IPS-NIHi7 (cell line): Measurements from ENCODE around the gene MUC6.

Experiments used
- DNase-seq: peaks from one replicate; pipeline ENCODE4 v3.0.0; 2012; ENCODE audit warnings: mixed read lengths; ENCODE audit errors: extremely low spot score

The MUC6 gene

DNA sequence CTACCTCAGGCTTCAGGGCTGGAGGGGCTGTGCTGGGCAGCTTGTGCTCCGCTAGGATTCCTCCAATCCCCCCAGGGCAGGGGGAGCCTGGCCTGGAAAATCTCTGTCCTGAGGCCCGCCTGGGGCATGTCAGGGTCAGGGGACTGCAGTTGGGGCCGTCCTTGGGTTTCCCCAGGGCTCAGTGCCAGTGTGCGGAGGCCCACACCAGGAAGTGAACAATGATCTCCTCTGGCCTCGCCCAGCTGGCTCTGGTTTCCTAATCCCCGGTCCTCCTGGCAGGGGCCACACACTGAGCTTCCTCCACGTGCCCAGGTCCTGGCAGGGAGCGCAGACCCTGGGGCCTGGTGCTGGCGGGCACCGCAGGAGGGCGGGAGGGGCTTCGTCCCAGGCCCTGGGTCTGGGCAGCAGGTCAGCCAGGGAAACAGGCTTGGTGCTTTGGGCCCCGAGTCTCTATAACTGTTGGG lies 36.8 kb upstream of the MUC6 start:
- DNase-seq: no peak

GRCh38 chr11:1072821-1073231 lies 36.3 kb upstream of the MUC6 start:
- no peak for DNase-seq

GRCh38 chr11:1072116-1072820 lies 35.8 kb upstream of the MUC6 start:
- DNase-seq: no peak

DNA sequence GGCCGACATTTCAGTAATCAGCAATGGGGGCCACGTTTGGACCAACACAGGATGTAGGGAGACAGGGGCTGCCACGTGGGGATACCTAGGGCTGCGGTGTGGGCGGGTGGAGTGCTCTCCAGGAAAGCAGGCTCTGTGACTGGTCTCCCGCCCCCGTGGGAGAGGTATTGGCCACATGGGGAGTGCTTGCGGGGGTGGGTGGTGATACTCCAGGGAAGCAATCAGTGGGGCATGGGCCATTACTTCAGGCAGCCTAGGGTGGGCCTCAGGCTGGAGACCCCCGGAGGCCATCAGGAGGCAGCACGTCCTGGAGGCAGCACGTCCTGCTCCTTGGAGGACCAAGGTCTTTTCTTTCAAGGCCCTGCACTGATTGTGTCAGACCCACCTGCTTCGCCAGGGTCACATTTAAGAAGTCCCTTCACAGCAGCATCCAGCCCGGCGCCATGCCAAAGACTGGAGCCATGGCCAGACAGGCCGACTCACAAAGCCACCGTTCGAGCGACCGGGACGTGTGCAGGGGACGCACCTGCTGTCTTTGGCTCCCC lies 35.1 kb upstream of the MUC6 start:
- DNase-seq: no peak

DNA sequence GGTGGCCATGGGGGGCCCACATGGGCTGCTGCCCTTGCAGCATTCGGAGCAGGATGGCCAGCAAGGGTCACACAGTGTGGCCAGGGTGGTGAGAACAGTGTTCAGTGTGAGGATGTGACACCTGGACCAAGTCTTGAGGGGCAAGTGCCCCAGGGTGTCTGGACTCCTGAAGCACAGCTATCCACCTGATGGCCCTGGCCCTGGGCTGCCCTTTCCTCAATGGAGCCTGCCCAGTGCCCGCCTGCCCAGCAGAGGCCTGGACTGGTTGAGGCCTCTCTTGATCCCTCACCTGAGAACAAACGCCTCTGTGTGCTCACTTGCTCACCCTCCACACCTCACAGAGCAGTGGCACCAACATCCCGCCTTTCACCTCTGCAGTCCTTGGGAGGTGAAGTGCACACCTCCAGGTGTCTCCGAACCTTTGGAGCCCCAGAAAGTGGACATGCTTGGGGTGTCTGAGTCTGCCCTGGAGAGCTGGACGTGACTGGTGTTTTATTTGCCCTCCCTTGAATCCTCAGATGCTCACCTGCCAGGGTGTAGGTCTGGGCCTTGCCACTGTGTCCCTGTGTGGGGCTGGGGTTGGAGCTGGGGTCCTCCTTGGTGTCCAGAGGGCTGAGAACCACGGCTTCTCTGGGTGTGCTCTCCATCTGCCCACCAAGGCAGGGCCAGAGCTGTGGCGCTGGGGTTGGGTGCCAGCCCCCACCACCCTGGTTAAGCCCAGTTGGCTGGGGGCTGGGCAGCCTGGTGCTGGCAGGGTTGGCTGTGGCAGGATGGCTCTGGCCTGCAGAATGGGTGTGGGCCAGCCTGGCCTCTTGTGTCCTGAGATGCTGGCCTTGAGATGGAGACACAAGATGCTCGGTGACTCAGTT lies 34.3 kb upstream of the MUC6 start:
- no peak for DNase-seq

- no peak for DNase-seq
Observed at GRCh38 chr11:1069740-1070139, 33.2 kb upstream of the MUC6 start.

- DNase-seq: no peak
Observed at GRCh38 chr11:1067812-1068496, 31.4 kb upstream of the MUC6 start.

GRCh38 chr11:1064167-1064566 lies 27.6 kb upstream of the MUC6 start:
- DNase-seq: no peak

- no peak for DNase-seq
Observed at GRCh38 chr11:1062075-1062820, 25.7 kb upstream of the MUC6 start.

DNA sequence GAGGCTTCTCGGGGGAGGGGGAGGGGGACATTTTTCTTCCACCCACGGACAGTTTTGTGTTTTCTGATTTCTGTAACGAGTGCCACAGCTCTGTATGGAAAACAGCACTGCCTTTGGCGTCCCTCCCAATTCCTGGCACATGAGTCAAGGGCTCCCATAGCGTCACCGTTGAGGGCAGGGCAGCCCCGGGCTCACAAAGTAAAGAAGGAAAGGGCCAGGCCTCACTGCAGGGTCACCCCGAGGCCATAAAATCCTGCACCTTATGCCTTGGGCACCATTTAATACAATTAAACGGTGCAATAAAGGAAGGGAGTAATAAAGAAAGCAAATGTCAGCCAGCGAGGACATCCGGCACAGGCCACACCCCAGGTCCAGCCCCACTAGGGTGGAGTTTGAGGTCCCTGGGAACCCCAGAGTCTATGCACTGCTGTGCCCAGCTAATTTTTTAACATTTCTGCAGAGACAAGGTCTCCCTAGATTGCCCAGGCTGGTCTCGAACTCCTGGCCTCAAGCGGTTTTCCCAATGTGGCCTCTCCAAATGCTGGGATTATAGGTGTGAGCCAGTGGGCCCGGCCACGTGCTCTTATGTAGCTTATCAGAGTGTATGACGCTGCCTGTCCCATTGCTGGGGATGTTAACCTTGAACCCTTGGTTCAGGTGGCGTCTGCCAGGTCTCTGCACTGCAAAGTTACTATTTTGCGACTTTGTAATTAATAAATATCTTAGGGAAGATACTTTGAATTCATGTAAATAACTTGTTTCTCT lies 24.5 kb upstream of the MUC6 start:
- no peak for DNase-seq

GRCh38 chr11:1060410-1060809 lies 23.9 kb upstream of the MUC6 start:
- no peak for DNase-seq

DNA sequence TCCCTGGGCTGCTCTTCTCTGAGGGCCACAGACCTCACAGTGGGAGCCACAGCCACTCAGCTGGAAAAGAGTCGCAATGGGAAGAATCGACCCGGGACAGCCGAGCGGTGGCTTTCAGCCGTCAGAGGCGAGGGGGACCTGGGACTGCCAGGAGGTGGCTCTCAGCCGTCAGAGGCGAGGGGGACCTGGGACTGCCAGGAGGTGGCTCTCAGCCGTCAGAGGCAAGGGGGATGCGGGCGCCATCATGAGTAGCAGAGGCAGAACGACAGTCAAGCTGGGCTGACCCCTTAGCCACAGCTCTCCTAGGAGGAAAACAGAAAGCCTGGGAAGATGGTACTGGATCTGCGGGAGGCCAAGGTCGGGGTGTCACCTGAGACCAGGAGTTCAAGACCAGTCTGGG lies 23.2 kb upstream of the MUC6 start:
- no peak for DNase-seq

GRCh38 chr11:1057806-1058205 lies 21.3 kb upstream of the MUC6 start:
- DNase-seq: no peak

DNA sequence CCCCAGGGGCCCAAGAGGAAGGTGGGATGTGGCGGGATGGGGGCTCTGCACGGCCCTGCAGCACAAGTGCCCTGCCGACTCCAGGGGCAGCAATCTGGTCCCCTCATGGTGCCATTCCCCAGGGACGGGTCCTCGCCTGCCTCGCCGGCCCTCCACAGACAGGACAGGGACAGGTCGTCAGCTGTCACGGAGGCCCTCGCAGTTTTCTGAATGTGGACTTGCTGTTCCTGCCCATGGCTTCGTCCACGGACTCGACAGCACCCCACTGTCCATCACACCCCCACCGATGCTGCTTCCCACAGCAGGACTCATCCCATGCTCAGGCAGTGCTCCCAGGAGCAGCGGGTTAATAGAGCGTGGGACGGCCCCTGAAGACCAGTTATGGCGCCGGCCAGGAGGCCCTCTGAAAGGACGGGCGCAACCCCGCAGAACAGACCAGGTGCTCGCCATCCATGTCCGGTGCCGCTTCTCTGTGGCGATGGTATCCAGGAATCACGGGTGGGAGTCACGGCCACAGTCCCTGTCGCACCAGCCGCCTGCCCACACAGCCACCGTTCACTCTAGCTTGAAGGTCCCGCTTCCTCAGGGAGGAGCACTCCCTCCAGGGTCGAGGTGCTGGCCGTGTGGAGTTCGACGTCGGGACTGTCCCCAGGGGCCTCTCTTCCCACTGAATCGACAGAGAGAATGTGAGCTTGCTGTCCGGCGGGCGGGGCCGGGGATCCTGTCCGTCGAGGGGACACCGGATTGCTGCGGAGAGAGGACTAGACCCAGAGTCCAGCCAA lies 19.7 kb upstream of the MUC6 start:
- no peak for DNase-seq

DNA sequence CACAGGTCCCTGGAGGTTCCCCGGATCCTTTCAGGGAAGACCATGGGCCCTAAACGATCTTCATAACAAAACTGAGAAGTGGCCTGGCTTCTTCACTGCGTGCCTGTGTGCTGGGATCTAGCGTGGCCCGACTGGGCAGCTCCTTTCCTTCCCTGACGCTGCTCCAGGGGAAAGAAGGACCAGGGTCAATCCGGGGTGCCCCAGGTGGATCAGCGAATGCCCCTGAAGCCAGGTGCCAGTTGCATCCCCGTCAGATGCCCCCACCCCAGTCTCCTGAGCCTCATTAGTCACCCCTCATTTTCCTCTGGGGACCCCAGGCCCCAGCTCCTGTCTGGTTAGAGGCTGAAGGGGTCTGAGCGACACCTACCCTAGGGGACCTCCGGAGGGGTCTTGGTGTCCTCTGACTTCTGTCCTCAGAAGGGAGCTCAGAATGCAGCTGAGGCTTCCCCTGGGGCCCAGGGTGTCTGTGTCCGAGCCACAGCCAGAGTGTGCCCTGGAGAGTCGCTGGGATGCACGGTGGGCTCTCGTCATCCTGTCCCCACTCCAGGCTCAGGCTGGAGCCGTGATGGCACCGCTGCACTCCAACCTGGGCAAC lies 18.7 kb upstream of the MUC6 start:
- no peak for DNase-seq

- no peak for DNase-seq
Observed at GRCh38 chr11:1054143-1055108, 17.9 kb upstream of the MUC6 start.

DNA sequence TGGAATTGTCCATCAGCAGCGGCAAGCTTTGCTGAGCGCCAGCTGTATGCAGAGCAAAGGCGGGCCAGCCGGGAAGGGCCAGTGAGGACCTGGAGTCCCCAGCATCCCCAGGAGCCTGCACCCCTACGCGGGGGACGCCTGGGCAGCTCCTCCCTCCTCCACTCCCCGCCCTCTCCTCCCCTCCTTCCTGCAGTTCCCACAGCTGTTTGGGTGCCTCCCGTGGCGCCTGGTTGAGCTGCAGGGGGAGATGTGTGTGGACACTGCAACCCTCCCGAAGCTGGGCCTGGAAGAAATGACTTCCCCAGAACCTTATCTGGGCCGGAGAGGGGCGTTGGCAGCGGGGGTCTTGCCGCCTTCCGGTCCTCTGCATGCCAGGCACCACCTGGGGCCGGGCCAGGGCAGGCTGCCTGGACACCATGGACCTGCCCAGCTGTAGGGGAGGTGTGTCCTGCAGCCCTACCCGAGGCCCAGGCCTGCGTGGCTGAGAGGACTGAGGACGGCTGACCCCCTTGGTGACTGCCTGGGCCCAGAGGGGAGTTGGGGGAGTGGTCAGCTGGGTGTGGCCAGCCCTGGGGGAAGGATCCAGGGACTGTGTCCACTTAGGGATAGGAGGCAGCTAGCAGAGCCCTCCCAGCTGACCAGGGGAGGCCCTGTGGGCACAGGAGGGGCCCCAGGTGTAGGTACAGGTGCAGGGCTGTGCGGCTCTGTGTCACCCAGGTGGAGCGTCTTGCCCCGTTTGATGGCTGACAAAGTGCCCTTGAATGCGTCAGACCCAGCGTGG lies 16.8 kb upstream of the MUC6 start:
- DNase-seq: no peak
